GM12878 (cell line): Measurements from ENCODE around the gene STK26. TPM values are rescaled to one million over a fixed set of nuclear protein-coding genes. Genes with fewer than 3 reads are reported as not detected.

Source experiments
- polyA plus RNA-seq, 11 experiments: library from polyadenylated mRNA; depleted of rRNA in 4 of 11; unstranded in 6 of 11; stranded (reverse) in 5 of 11; fragments of >200 nt; fragmentation: Nextera tagmentation in 4 of 11; fragmentation: Illumina TruSeq in 1 of 11; extraction: Ambion mirVana in 4 of 11; extraction: Trizol in 1 of 11; gene quantifications; 1 replicate in 1 of 11; 2 replicates in 10 of 11; pipeline versions ENCODE4 v1.2.1 to v1.2.3, GENCODE V29; 2011 to 2016; ENCODE audit warnings: inconsistent platforms in 2 of 11, missing spikeins in 2 of 11, low read depth in 1 of 11
- total RNA-seq, 4 experiments: library from RNA; depleted of rRNA in 3 of 4; stranded (reverse); fragments of >200 nt in 3 of 4; fragmentation: Illumina TruSeq in 1 of 4; extraction: Trizol in 1 of 4; gene quantifications; 2 replicates each; pipeline versions ENCODE4 v1.2.1 to v1.2.3, GENCODE V29; 2013 to 2021

The STK26 gene
- total and polyA plus RNA-seq, 10 of the 15 experiments (the other 5 are each of a cell fraction or from before 2014, with no cell fraction given) = 30.4 to 78.6 (median 58.8) TPM

Other genes starting within 250 kb of the STK26 start
- gene FRMD7, start 104.7 kb downstream of the STK26 start, total RNA-seq (2014; rRNA removed) = not detected in 2 replicates
- gene FRMD7, start 104.7 kb downstream of the STK26 start, total RNA-seq (2014; rRNA removed; fragmentation: Illumina TruSeq; extraction: Trizol) = not detected in 2 replicates
- not detected in 2 replicates for gene FRMD7, start 104.7 kb downstream of the STK26 start, total RNA-seq (2021)
- 0.82 and 0.94 TPM in 2 replicates for gene FRMD7, start 104.7 kb downstream of the STK26 start, polyA plus RNA-seq (2011; rRNA removed)
- gene FRMD7, start 104.7 kb downstream of the STK26 start, polyA plus RNA-seq (2014; fragmentation: Illumina TruSeq; extraction: Trizol) = not detected in 2 replicates
- gene FRMD7, start 104.7 kb downstream of the STK26 start, polyA plus RNA-seq (2014; fragmentation: Nextera tagmentation; extraction: Ambion mirVana) = not detected
- gene FRMD7, start 104.7 kb downstream of the STK26 start, polyA plus RNA-seq (2014; rRNA removed) = 0.03 TPM in 1 of 2 replicates, not detected in the other
- not detected for gene FRMD7, start 104.7 kb downstream of the STK26 start, polyA plus RNA-seq (2016; fragmentation: Nextera tagmentation; extraction: Ambion mirVana)
- 17.1 and 20.6 TPM in 2 replicates for gene RAP2C, start 196.1 kb downstream of the STK26 start, total RNA-seq (2014; rRNA removed)
- gene RAP2C, start 196.1 kb downstream of the STK26 start, total RNA-seq (2014; rRNA removed; fragmentation: Illumina TruSeq; extraction: Trizol) = 31.3 and 32.0 TPM in 2 replicates
- 32.1 and 35.9 TPM in 2 replicates for gene RAP2C, start 196.1 kb downstream of the STK26 start, total RNA-seq (2021)
- 23.9 and 39.5 TPM in 2 replicates for gene RAP2C, start 196.1 kb downstream of the STK26 start, polyA plus RNA-seq (2011; rRNA removed)
- 27.0 and 38.0 TPM in 2 replicates for gene RAP2C, start 196.1 kb downstream of the STK26 start, polyA plus RNA-seq (2014; fragmentation: Illumina TruSeq; extraction: Trizol)
- gene RAP2C, start 196.1 kb downstream of the STK26 start, polyA plus RNA-seq (2014; fragmentation: Nextera tagmentation; extraction: Ambion mirVana) = 10 to 100 TPM; 20.3 to 27.4 TPM
- gene RAP2C, start 196.1 kb downstream of the STK26 start, polyA plus RNA-seq (2014; rRNA removed) = 16.0 and 20.0 TPM in 2 replicates
- 10 to 100 TPM; 23.1 to 29.6 TPM for gene RAP2C, start 196.1 kb downstream of the STK26 start, polyA plus RNA-seq (2016; fragmentation: Nextera tagmentation; extraction: Ambion mirVana)